Measurements from ENCODE around the gene MFF.

DNA sequence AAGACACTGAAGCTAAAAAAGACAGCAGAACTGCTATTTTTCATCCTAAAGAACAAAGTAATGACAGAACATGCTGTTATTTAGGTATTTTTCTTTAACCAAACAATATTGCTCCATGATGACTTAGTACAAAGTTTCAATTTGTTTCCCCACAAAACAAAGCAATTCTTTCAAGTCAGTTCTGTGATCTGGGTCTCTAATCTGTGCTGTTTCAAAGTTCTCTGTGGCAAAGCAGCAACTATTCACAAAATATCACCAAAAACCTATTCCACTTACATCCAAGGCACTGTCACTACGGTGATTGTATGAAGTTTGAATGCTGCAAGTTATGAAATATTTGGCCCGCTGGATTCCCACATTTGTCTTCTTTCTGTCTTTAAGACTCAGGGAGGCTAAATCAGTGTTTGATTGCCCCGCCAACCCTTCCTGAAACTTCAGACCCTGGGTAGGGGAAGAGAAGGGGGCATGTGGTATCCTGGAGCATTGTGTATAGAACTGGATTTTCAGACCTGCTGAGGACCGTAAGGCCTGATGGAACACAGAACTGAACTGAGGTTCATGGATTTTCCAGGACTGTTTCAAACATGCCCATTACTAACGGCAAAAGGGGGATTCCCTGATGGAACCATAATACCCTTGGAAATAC lies 13.1 kb upstream of the MFF start:
- TF ChIP-seq CHD1 (IDR thresholded peaks at IDR 0.05; ENCODE audit: low read depth, low read length) (no peak), CHD2 (IDR thresholded peaks at IDR 0.05; ENCODE audit: low read length) (no peak), EP300 (IDR thresholded peaks at IDR 0.05; ENCODE audit: borderline replicate concordance in 1 of 2, low read depth in 2 of 2, low read length in 2 of 2) (no peak), EZH2 (IDR thresholded peaks at IDR 0.05; ENCODE audit: low read depth, low read length, severe bottlenecking) (no peak), ATF3 (IDR thresholded peaks at IDR 0.05; ENCODE audit: insufficient read depth, low read depth, low read length) (no peak), MAX (IDR thresholded peaks at IDR 0.05) (no peak), JUND (IDR thresholded peaks at IDR 0.05; ENCODE audit: low read length) (no peak), KDM1A (IDR thresholded peaks at IDR 0.05; ENCODE audit: borderline replicate concordance, low read length) (no peak), SRF (IDR thresholded peaks at IDR 0.05; ENCODE audit: low read depth, low read length) (no peak), POLR2A (IDR thresholded peaks at IDR 0.05; ENCODE audit: control extremely low read depth in 1 of 2, low read depth in 2 of 2, low read length in 2 of 2) (no peak)
- TF ChIP-seq, protein P1, sequence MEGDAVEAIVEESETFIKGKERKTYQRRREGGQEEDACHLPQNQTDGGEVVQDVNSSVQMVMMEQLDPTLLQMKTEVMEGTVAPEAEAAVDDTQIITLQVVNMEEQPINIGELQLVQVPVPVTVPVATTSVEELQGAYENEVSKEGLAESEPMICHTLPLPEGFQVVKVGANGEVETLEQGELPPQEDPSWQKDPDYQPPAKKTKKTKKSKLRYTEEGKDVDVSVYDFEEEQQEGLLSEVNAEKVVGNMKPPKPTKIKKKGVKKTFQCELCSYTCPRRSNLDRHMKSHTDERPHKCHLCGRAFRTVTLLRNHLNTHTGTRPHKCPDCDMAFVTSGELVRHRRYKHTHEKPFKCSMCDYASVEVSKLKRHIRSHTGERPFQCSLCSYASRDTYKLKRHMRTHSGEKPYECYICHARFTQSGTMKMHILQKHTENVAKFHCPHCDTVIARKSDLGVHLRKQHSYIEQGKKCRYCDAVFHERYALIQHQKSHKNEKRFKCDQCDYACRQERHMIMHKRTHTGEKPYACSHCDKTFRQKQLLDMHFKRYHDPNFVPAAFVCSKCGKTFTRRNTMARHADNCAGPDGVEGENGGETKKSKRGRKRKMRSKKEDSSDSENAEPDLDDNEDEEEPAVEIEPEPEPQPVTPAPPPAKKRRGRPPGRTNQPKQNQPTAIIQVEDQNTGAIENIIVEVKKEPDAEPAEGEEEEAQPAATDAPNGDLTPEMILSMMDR (IDR thresholded peaks at IDR 0.05; ENCODE audit: control extremely low read depth in 1 of 3, insufficient read depth in 1 of 3, low read depth in 1 of 3, low read length in 3 of 3) = no peak

Measured in H1 (cell line).